ENCODE results near the gene SHC3.
A peak's percentile ranks its signal among the peaks of the same experiment; 100 is the strongest.

The SHC3 gene

DNA sequence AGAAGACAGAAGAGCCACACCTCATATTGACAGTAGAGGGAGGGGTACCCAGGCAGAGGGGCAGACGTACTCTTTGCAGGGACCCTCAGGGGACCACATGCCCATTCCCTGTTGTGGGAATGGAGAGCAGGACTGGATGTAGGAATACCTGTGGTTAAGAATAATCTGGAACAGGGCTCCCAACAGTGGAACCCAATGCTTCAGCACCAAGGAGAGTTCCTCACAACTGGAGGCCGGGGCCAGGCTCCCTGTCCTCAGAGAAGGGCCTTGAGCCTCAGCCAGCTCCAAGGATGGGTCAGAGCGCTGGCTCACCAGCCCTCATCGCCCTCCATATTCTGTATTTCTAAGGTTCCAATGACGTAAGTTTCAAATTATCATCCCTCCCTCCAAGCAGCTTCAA is 7.4 kb upstream of the SHC3 start:
- DNase-seq: no peak

DNA sequence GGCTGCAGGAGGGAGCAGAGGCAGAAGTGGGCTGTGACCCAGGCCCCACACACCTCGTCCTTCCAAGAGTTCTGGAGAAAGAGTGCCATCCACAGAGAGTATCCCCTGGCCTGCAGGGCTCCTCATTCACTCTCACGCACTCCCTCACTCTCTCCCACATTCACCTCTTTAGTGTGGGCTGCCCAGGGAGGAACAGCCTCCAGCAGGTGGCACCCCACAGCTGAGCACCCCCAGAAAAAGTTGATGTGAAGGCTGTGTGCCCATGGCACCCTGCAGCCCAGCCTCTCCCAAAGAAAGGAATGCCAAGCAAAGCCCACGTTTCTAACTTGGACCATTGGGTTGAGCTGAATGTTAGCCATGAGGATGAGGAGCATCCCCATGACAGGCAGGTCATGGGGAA is 4.5 kb upstream of the SHC3 start:
- DNase-seq: no peak

DNA sequence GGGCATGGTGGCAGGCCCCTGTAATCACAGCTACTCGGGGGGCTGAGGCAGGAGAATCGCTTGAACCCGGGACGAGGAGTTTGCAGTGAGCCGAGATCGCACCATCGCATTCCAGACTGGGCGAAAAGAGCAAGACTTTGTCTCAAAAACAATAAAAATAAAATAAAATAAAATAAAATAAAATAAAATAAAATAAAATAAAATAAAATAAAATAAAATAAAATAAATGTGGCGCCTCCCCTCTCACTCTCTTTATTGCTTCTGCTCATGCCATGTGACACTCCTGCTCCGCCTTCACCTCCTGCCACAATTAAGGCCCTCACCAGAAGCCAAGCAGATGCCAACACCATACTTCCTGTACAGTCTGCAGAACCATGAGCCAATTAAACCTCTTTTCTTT is 3.8 kb upstream of the SHC3 start:
- DNase-seq: no peak

DNA sequence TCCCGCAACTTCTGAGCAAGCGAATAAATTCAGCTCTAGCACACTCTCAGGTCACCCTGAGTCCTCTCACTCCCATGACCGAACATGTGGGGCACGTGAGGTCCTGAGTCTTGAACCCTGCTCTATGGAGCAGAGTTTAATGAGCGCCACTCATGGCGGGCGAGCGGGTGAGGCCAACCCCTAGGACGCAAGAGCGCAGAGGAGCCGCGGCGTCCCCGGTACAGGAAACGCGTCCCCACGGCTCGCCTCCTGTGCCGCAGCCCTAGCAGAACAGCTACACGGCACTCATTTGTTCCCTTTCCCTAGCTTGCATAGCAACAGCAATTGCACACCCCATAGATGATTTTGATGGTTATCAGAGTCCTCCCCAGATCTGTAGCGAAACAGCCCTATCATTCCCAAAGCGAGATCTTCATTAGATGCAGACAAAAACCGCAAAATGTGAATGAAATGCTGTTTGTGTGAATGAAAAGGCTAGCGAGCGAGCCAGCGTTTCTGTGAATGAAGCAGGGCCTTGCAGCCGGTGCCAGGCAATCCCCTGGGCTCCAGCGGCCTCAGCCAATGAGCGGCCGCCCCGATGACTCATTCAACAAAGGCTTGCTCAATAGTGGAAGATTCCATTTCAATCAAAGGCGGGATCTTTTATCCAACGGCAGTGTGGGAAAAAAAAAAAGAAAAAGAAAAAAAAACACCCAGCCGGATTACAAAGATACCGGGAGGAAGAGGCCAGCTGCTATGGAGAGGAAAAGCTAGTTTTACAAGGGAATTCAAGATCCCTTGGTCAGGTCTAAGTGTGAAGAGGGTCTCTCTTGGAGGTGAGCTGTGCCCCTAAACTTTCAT is 1.5 kb upstream of the SHC3 start:
- DNase-seq: peak; percentile 59

DNA sequence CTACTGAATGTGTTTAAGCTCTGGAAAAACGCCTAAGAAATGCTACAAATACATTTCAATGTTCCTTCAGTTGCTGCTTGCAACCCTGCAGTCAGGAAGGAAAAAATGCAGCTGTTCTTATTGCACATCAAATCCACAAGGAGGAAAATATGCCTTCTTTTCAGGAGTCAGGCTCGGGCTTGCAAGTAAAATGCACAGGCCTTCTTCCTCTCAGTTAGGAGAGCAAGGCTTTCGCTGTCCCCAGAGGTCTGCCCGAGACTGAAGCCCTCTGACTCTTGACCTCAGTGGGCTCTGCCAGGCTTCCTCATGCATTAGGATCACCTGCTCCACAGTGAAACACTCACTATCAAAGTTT is 899 bp upstream of the SHC3 start:
- DNase-seq: peak; percentile 24

DNA sequence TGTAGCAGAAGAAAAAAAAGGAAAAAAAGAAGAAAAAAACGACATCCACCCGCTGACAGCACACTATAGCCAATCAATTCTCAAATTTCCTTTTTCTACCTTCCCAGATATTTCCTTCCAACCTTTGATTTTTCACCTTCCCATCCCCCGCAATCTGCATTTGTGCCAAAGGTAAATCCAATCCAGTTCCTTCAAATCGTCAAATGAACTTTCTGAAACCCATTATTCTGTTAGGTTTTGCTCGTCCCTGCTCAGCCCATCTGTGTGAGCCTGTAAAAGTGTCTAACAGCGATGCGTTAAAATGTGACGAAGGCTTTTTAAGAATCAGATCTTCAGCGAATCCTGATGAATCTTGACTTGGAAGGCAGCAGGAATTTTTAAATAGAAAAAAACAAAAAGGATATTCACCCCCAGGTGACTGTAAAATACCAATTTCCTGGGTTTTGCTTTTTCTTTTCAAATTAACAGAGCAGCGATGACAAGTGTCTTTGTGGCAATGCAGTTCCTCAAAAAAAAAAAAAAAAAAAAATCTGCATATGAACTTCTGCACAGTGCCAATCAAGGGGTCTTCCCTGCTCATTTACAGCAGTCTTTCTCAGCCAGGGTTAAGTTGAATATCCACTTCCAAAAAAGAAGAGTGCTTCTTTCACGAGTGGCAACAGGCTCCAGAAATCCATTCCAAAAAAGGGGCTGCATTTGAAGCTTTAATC is 367 bp upstream of the SHC3 start:
- no peak for DNase-seq

DNA sequence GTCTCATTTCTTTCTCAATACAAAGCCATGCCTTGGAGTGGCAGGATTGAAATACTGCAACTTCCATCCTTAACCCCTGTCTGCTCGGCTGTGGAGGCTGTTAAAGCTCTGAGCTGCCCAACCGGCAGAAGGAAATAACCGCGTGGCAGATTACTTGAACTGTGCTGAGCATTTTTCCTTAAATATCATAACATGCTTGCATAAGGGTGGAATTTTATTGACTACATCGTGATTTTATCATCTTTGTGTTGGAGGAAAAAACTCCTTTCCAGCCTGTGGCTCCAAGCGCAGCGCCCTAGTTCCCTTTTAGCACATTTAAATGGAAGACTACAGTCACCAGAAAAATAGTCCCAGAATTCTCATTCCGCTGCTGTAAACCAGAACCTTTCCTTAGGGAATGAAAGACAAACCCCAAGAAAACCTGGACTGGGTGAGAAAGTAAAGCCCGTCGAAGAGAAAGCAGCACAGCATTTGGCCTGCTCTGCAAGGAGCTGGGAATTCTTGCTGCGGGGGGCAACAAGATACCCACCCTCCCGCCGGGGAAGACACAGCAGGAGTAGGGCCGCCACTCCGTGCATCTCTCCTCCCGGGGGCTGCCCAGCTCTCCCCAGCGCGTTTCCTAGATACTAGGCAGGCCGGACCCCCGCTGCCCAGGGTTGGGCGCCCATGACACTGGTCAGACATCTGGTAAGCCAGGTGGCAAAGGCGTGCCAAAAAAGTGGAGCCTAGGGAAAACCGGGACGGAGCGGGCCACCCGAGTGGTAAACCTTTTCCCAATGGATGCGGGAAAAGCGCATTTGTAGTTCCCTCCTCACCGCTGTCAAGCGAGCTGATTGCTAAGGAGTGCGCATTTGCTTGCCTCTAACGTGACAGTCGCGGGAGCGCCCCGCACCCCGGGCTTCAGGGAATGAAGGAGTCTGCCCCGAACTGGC is 1.3 kb downstream of the SHC3 start:
- DNase-seq: no peak

DNA sequence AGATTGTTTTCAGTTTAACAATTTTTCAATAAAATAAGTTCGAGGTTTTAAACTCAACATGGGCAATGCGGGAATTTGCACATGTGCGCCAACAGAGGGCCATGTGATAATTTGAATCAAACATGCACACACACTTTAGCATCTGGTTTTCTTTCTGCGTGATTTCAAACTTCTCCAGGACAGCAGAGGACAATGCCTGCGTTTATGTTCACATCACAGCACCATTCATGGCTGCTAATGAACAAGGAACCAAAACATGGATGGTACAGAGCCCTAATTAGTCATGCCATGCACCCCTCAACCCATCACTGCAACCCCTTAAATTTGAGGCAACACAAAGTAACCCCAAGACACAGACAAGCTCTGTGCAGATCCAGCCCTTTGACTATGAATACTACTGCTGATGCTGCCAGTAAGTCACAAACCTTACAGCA is 2.8 kb downstream of the SHC3 start:
- no peak for DNase-seq

DNA sequence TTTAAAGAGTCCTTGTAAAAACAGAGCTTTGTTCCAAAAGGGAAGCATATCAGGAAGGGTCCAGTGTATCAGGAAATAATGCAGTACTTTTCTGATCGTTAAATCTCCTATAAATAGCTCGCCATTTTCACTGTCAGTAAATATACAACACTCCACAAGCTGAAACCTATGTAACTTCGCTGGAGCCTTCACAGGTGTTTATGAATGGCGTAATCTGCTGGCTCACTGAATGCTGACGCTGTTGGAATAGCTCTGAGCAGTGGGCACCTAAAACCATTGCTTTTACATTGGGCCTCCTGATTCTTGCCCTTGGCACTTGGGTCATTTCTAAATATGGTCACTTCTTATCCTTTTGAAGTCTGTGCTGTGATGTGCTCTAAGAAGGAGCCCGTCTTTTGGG is 4.3 kb downstream of the SHC3 start:
- DNase-seq: no peak

DNA sequence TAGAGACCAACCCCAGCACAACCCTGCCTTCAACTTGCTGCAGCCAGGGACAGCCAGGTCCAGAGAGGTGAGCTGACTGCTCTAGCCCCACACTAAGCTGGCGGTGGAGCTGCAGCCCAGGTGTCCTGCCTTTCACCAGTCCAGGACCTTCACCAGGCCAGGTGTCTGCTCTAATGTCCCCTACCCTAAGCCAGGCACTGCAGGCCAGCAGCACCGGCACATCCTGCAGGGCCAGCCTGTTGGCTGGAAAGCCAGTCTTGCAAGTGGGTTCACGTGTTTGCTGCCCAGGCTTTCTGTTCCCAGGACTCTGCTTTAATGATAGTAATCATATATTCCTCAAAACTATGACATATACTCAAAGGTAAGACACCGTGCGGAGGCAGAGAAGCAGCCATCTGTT is 5.5 kb downstream of the SHC3 start:
- DNase-seq: no peak

DNA sequence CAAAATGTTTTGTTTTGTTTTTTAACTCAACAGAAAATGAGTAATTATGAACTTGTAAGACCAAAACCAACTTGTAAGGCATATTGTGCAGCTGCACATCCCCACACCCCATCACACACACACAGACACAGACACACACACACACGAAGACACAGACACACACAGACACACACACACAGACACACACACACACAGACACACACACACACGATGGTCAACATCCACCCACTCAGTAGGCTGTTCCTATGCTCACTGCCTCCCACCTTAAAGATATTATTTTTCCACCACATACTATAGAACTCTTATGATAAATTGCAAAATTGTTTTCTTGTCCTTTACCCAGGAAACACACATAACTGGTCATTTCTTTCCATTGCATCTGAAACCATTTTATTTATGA is 6.2 kb downstream of the SHC3 start:
- no peak for DNase-seq

DNA sequence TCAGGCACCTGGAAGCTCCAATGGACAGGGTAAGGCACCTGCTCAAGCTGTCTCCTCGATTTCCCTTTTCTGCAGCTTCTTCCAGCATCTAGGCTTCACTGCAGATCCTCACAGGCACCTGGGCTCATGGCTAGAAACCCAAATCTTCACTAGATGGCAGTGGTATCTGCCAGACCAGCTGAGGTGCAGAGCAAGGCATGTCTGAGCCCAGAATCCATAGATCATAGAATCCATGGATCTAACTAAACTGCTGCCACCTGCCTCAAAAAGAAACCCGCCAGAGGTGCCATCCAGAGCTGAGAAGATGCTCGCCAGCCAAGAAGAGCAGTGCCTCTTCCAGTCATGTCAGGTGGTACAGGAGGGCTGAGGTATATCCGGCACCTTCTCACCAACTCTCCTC is 6.9 kb downstream of the SHC3 start:
- no peak for DNase-seq

DNA sequence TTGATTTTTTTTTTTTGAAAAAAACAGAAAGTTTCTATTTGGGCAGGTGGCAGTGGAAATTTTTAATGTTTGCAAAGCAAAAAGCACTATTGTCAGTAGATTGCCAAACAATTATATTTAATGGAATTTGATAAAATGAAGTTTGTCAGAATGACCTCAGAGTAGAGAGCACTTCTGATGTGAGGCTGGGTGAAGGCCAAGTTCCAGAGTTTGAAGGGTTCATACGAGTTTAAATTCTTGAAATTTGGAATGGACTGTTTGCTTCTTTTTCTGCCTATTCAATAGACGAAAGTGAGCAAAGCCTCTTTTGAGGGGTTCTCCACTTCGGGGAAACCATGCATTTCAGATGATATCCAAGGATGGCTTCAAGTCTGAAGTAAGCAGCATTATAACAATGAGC is 7.4 kb downstream of the SHC3 start:
- no peak for DNase-seq

DNA sequence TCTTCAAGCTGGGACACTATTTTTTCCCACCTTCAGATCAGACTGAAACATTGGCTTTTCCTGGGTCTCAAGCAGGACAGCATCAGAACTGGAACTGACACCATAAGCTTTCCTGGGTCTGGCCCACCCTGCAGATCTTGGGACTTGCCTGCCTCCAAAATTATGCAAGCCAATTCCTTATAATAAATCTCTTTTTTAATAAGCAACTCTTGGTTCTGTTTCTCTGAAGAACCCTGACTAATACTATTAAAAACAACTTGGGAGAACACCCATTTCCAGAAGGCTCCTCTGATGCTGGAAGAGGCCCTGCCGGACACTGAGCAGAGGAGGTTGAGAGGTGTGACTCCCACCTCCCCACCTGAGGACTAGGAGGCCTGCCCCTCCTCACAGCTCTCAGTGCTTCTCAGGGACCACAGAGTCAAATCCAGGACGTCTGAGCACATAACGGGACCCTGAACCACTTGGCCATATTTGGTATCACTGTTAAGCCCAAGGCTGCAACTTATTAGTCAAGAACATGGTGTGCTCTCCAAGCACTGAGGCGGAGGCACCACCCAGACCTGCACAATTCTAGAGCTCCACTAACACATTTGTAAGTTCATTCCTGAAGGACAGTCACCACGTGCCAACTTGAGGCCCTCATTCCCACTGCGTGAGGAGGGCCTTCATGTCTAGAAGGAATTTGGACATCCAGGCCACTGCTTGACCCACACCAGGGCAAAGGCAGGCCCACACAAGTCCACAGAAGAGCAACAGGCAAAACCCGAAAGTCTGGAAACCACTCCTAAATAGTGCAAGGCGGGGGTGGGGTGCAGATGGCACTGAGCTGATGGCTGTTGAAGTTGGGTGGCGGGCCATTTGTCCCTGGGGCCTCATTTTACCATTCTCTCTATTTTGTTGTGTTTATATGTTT is 9.5 kb downstream of the SHC3 start:
- DNase-seq: no peak

DNA sequence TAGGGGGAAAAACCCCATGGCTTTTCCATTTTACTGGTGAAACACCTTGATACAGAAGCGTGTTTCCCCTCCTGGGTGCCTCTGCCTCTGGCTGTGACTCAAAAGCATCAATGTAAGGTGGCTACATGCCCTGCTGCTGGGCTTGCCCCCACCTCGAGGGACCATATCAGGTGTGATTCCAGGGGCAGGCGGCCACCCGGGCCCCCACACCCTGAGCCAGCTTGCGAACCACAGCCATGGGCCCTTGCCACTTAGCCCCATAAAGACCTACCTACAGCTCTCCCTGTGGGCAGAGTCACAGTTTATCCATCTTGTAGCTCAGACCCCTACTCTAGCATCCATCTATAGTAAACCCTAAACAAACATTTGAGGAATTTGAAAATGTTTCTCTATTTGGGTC is 10.8 kb downstream of the SHC3 start:
- DNase-seq: no peak

DNA sequence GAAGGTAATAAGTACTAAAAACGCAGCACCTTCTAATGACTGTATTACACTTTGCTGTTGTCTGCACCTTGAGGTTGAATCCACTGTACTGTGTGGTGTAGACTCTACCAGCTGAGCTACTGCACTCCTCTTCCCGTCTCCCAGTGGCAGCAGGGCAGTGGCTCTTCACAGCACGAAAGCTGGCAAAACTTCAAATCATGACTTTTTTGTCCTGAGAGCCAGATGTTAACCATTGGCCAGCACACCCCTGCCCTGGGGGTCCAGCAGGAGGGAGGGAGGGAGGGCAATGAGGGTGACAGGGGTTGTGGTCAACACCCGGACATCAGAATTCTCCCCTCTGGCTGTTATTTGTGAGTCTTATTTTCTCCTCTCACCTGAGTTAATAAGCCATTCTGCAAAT is 11.8 kb downstream of the SHC3 start:
- DNase-seq: no peak

DNA sequence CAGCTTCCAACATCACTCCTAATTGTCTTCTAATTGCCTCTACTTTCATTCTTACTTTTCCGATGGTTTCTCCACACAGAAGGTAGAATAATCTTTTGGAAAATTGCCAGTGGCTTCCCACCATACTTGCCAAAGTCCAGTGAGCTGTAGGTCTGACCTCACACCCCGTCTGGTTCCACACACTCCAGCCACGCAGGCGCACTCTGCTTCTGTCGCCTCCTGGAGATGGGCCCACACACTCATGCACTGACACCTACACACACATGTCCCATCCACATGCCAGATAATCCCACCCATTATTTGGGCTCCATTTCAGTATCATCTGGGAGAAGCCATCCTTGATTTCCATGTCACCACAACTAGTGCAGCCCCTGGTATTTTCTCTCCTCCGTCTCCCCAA is 12.7 kb downstream of the SHC3 start:
- DNase-seq: no peak

DNA sequence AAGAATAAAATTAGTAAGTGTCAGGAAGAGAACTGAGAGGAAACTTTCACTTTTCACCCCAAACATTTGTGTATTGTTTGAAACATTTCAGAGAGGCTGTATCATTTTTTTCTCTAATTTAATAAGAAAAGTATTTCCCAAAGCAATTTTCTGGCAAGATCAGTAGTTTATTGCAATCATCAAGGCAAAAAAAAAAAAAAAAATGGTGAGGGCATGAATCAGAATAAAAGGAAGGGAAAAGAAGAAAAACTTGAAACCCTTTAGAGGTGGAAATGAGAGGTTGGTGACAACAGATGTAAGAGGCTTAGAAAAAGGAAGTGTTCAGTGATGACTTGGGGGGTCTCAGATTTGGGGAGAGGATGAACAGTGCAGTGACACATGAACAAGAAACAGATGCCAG is 13.3 kb downstream of the SHC3 start:
- no peak for DNase-seq

DNA sequence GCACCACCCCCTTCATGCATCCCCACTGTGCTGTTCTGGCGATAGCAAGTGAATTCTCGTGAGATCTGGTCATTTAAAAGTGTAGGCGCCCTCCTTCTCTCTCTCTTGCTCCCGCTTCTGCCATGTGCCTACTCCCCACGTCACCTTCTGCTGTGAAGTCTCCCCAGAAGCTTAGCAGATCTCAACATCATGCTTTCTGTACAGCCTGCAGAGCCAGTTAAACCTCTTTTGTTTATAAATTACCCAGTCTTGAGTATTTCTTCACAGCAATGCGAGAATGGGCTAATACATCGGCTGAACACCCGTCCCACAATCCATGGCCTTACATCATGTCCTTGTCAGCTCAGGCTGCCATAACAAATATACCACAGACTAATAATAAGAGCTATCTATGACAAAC is 17.4 kb downstream of the SHC3 start:
- DNase-seq: no peak

DNA sequence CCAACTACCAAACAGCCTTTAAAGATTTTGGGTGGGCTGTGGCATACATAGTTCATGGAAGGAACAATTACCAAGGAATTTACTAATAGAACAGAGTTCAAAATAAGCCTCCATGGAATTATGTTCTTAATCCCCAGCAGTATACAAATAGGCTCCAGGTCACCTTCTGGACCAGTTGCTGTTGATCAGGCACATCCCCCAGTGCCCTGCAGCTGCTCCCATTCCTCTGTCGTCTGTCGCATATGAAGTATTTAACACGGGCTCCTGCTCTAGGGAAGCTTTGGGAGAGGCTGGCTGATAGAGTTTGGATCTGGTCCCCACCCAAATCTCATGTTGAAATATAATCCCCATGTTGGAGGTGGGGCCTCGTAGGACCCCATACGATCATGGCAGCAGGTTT is 17.8 kb downstream of the SHC3 start:
- DNase-seq: no peak

DNA sequence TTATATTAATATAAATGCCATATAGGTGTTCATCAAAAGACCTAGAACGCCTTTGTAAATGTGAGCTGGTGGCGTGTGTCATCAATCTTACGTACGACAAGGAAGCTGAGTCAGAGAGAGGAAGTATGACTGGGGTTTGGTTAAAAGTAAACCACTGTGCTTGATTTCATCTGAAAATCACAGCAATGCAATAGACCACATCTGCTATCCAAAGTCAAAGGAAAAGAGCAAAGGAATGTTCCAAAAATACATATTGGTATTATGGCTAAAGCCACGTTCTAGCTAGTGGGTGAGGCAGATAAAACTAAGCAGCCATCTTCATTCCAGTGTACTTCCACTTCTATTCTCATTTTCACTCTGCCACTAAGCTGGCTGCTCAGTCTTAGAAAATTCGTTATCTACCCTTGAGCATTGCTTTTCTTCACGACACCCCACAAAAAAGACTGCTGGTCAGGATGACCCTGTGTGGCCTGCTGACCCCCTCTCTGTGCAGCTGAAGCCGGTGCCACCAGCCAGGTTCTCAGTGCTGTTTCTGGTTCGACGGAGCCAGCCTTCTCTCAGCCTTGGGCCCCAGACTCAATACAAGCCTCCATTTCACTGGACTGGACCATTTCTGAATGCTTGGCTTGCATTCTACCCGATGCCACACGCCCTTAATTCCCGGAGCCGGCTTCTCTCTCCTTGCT is 23.8 kb downstream of the SHC3 start:
- DNase-seq: peak; percentile 3

DNA sequence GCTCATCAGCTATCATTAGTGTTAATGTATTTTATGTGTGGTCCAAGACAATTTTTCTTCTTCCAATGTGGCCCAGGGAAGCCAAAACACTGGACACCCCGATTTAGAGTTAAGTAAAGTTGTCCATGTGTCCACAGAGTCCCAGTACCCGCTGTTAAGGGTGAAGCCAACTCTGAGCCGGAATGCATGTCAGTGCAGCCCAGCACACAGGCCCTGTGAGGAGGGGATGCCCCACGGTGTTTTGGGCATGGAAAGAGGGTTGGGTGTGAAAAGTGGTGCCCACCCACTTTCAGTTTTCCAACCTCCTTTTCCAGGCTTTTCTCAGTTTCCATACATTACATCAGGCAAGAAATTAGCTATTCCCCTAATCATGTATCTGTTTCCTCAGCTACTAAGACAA is 24.4 kb downstream of the SHC3 start:
- DNase-seq: no peak

Data from GF-D8 (cell line).